IPS-18a (cell line): Measurements from ENCODE around the gene CEP192.

Experiments used
- H3K27ac ChIP-seq: one replicate; pipeline ENCODE4 v1.5.1; 2013; ENCODE audit warnings: low read length
- H3K27me3 ChIP-seq: one replicate; pipeline ENCODE4 v1.6.1; 2013; ENCODE audit warnings: mild to moderate bottlenecking, low read length; ENCODE audit not compliant: control insufficient read depth, insufficient read depth
- H3K36me3 ChIP-seq: one replicate; pipeline ENCODE4 v1.6.1; 2013; ENCODE audit warnings: low read depth, low read length; ENCODE audit not compliant: control insufficient read depth
- H3K4me1 ChIP-seq: one replicate; pipeline ENCODE4 v1.6.1; 2013; ENCODE audit warnings: low read depth, low read length; ENCODE audit not compliant: control insufficient read depth
- H3K4me3 ChIP-seq: one replicate; pipeline ENCODE4 v1.5.1; 2013; ENCODE audit warnings: low read length
- H3K9ac ChIP-seq: one replicate; pipeline ENCODE4 v1.6.1; 2013; ENCODE audit warnings: mild to moderate bottlenecking, low read length, moderate library complexity
- H3K9me3 ChIP-seq: one replicate; pipeline ENCODE4 v1.6.1; 2013; ENCODE audit warnings: low read depth, low read length; ENCODE audit not compliant: control insufficient read depth

Gene CEP192

DNA sequence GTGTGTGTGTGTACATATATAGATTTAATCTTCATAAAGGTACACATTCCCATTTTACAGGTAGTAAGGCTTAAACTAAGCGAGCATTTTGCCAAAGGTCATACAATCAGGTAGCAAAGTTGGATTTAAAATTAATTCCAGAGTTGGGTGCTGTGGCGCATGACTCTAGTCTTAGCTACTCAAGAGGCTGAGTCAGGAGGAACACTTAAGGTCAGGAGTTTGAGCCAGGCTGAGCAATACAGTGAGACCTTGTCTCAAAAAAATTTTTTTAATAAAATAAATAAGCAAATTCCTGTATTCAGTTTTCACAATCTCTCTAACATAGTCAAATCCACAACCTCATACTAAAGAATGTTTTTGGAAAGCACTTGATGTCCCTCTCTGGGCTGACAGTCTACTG is 115.9 kb downstream of the CEP192 start:
- no peaks in the 10 kb centered on the region for H3K4me1 ChIP-seq
- H3K9me3 ChIP-seq = no peaks in the 10 kb centered on the region
- no peak overlapping the region for H3K27ac ChIP-seq
- H3K36me3 ChIP-seq = peaks cover 64% of the 10 kb centered on the region
- no peak overlapping the region for H3K4me3 ChIP-seq
- no peaks in the 10 kb centered on the region for H3K27me3 ChIP-seq
- no peak overlapping the region for H3K9ac ChIP-seq

- no peak overlapping the region for H3K4me3 ChIP-seq
- peaks cover 4% of the 10 kb centered on the region for H3K4me1 ChIP-seq
- no peaks in the 10 kb centered on the region for H3K27me3 ChIP-seq
- H3K36me3 ChIP-seq = peaks cover 57% of the 10 kb centered on the region
- no peaks in the 10 kb centered on the region for H3K9me3 ChIP-seq
- H3K27ac ChIP-seq = no peak overlapping the region
- H3K9ac ChIP-seq = no peak overlapping the region
Measured at GRCh38 chr18:13108330-13108729, 117.2 kb downstream of the CEP192 start.

GRCh38 chr18:13110559-13110958 is 119.4 kb downstream of the CEP192 start:
- Histone ChIP-seq H3K27me3 (no peaks in the 10 kb centered on the region), H3K4me3 (no peak overlapping the region), H3K4me1 (peaks cover 5% of the 10 kb centered on the region), H3K36me3 (peaks cover 50% of the 10 kb centered on the region), H3K27ac (no peak overlapping the region), H3K9ac (no peak overlapping the region), H3K9me3 (no peaks in the 10 kb centered on the region)

- H3K27ac ChIP-seq = no peak overlapping the region
- no peak overlapping the region for H3K4me3 ChIP-seq
- H3K9me3 ChIP-seq = no peaks in the 10 kb centered on the region
- peaks cover 38% of the 10 kb centered on the region for H3K36me3 ChIP-seq
- H3K9ac ChIP-seq = no peak overlapping the region
- peaks cover 5% of the 10 kb centered on the region for H3K4me1 ChIP-seq
- no peaks in the 10 kb centered on the region for H3K27me3 ChIP-seq
Measured at GRCh38 chr18:13112982-13113381, 121.8 kb downstream of the CEP192 start.

GRCh38 chr18:13120255-13120654 is 129.1 kb downstream of the CEP192 start:
- Histone ChIP-seq H3K27ac (no peak overlapping the region), H3K9ac (no peak overlapping the region), H3K36me3 (peaks cover 30% of the 10 kb centered on the region), H3K27me3 (no peaks in the 10 kb centered on the region), H3K4me1 (no peaks in the 10 kb centered on the region), H3K4me3 (no peak overlapping the region), H3K9me3 (no peaks in the 10 kb centered on the region)

- Histone ChIP-seq H3K27me3 (no peaks in the 10 kb centered on the region), H3K4me1 (no peaks in the 10 kb centered on the region), H3K9ac (no peak overlapping the region), H3K9me3 (no peaks in the 10 kb centered on the region), H3K36me3 (peaks cover 23% of the 10 kb centered on the region), H3K27ac (no peak overlapping the region), H3K4me3 (no peak overlapping the region)
Measured at GRCh38 chr18:13120983-13121441, 129.8 kb downstream of the CEP192 start.

DNA sequence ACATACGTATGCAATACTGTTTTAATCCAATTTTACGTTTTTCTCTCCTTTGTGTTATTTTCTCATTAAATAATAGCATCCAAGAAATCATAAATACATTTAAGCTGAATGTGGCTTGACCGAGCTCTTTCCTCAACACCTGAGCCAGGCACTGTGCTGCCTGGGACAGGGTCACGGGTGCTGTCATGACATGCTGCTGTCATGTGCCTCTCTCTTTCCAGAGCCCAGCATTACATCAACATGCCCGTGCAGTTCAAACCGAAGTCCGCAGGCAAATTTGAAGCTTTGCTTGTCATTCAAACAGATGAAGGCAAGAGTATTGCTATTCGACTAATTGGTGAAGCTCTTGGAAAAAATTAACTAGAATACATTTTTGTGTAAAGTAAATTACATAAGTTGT is 133.2 kb downstream of the CEP192 start:
- H3K9me3 ChIP-seq = no peaks in the 10 kb centered on the region
- H3K27me3 ChIP-seq = no peaks in the 10 kb centered on the region
- H3K4me3 ChIP-seq = no peak overlapping the region
- H3K4me1 ChIP-seq = no peaks in the 10 kb centered on the region
- no peak overlapping the region for H3K9ac ChIP-seq
- H3K36me3 ChIP-seq = peaks cover 12% of the 10 kb centered on the region
- no peak overlapping the region for H3K27ac ChIP-seq

DNA sequence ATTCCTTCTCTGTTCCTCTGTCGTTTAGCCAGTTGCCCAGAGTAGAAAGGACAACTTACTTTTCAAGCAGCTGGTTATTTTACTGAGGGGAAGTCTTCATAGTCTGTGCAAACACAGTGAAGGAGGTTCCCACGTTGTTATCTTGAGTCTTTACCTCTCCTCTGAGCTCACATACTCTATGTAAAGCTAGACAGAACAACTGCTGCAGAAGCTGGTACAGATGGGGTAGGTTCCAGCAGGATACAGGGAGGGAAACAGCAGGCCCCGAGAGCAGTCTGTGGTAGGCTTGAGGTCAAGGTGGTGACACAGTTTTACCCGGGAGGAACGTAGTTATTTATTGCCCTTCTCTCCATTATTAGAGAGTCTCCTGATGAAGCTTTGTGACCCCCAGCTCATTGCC is 134.0 kb downstream of the CEP192 start:
- H3K36me3 ChIP-seq = peaks cover 12% of the 10 kb centered on the region
- no peaks in the 10 kb centered on the region for H3K9me3 ChIP-seq
- H3K27me3 ChIP-seq = no peaks in the 10 kb centered on the region
- no peaks in the 10 kb centered on the region for H3K4me1 ChIP-seq
- H3K9ac ChIP-seq = no peak overlapping the region
- no peak overlapping the region for H3K27ac ChIP-seq
- no peak overlapping the region for H3K4me3 ChIP-seq

- Histone ChIP-seq H3K36me3 (peaks cover 12% of the 10 kb centered on the region), H3K27me3 (no peaks in the 10 kb centered on the region), H3K9ac (no peak overlapping the region), H3K4me1 (no peaks in the 10 kb centered on the region), H3K4me3 (no peak overlapping the region), H3K9me3 (no peaks in the 10 kb centered on the region), H3K27ac (no peak overlapping the region)
Measured at GRCh38 chr18:13126966-13127598, 135.9 kb downstream of the CEP192 start.

DNA sequence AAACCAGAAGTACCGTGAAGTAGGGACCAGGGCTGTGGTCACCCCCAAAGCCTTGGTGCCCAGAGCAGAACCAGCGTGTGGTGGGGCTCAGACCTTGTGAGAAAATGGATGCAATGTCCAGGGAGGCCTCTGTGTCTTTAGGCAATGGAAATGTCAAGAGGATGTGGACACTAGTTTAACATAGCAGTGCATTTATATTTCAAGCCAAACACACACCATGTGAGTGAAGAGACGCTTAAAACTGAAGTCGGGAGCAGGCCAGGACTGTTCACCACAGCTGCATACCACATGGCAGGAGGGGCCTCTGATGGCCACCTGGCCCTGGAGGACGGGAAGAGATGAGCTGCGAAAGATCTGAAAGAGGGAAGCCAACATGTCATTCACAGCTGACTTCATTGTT is 140.1 kb downstream of the CEP192 start:
- H3K27me3 ChIP-seq = peaks cover 13% of the 10 kb centered on the region
- H3K36me3 ChIP-seq = peaks cover 9% of the 10 kb centered on the region
- H3K9ac ChIP-seq = no peak overlapping the region
- no peaks in the 10 kb centered on the region for H3K4me1 ChIP-seq
- H3K9me3 ChIP-seq = no peaks in the 10 kb centered on the region
- no peak overlapping the region for H3K4me3 ChIP-seq
- H3K27ac ChIP-seq = no peak overlapping the region

DNA sequence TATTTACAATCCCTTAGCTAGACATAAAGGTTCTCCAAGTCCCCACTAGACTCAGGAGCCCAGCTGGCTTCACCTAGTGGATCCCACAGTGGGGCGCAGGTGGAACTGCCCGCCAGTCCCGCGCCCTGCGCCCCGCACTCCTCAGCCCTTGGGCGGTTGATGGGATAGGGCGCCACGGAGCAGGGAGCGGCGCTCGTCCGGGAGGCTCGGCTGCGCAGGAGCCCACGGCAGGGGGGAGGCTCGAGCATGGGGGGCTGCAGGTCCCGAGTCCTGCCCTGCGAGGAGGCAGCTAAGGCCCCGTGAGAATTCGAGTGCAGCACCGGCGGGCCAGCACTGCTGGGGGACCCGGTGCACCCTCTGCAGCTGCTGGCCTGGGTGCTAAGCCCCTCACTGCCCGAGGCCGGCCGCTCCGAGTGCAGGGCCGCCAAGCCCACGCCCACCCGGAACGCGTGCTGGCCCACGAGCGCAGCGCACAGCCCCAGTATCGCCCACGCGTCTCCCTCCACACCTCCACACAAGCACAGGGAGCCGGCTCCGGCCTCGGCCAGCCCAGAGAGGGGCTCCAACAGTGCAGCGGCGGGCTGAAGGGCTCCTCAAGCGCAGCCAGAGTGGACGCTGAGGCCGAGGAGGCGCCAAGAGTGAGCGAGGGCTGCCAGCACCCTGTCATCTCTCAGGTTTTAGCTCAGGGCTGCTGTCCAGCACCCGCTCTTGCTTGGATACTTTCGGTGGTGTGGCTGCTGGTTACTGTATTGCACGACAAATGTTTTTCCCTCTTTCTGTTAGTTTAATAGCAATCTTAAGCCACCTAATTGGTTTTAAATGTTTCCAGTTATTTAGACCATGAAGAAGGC is 143.6 kb downstream of the CEP192 start:
- H3K9me3 ChIP-seq = no peaks in the 10 kb centered on the region
- H3K27ac ChIP-seq = no peak overlapping the region
- H3K4me3 ChIP-seq = no peak overlapping the region
- H3K4me1 ChIP-seq = no peaks in the 10 kb centered on the region
- no peak overlapping the region for H3K9ac ChIP-seq
- no peaks in the 10 kb centered on the region for H3K36me3 ChIP-seq
- peaks cover 38% of the 10 kb centered on the region for H3K27me3 ChIP-seq
